ENCODE data around the gene NCLN.
"Not testable (repeated sequence)": the region's sequence is repeated elsewhere in the genome, so short reads cannot be mapped to it uniquely, and the experiment has no call there.

The NCLN gene

DNA sequence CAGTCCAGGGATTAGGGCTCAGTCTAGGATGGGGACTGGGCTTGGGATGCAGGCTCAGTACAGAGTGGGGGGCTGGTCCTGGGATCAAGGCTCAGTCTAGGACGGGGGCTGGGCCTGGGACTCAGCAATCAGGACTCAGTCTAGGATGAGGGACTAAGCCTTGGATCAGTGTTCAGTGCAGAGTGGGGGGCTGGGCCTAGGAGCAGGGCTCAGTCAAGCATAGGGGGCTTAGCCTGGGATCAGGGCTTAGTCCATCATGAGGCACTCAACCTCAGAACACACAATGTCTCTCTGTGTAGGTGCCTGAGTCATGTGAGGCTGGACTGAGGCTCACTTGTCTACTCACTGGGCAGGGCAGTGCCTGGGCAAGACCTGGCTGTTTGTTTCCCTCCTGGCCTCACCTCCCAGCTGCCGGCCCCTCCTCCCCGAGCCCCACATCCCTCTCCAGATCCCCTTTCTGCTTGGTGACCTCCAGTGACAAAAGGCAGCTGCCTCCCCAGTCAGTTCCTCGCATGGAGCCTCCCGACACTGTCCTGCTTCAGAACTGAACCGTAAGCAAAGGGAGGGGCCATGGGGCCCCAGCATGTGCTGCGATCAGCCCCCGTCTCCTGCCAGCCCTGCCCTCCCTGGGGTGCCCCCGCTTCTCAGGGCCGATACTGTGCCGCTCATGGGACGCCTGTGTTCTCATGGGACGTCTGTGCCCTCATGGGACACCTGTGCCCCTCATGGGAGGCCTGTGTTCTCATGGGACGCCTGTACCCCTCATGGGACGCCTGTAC lies 13.6 kb upstream of the NCLN start:
- no peaks in the 10 kb centered on the region for H3K27me3 ChIP-seq (ENCODE audit: insufficient read depth, low read length)
- no peak overlapping the region for H3K4me3 ChIP-seq (ENCODE audit: low read depth, low read length)
- no peak overlapping the region for H2AFZ ChIP-seq (ENCODE audit: low read length, unreplicated experiment)
- H3K27ac ChIP-seq (ENCODE audit: low read depth, low read length): no peak overlapping the region
- H3K4me1 ChIP-seq (ENCODE audit: control insufficient read depth, insufficient read depth, low read length, unreplicated experiment): peaks cover 11% of the 10 kb centered on the region
- H3K79me2 ChIP-seq (ENCODE audit: control insufficient read depth, insufficient read depth, low read length, unreplicated experiment): no peaks in the 10 kb centered on the region
- H3K36me3 ChIP-seq (ENCODE audit: insufficient read depth, low read length): no peaks in the 10 kb centered on the region

GRCh38 chr19:3172673-3173000 lies 13.1 kb upstream of the NCLN start:
- H3K27ac ChIP-seq (ENCODE audit: low read depth, low read length); H3K4me3 ChIP-seq (ENCODE audit: low read depth, low read length); H3K36me3 ChIP-seq (ENCODE audit: insufficient read depth, low read length); H2AFZ ChIP-seq (ENCODE audit: low read length, unreplicated experiment); H3K27me3 ChIP-seq (ENCODE audit: insufficient read depth, low read length); H3K79me2 ChIP-seq (ENCODE audit: control insufficient read depth, insufficient read depth, low read length, unreplicated experiment): not testable (repeated sequence)
- H3K4me1 ChIP-seq (ENCODE audit: control insufficient read depth, insufficient read depth, low read length, unreplicated experiment): peaks cover 15% of the 10 kb centered on the region

GRCh38 chr19:3175781-3176714 lies 9.7 kb upstream of the NCLN start:
- Histone ChIP-seq H3K27me3 (ENCODE audit: insufficient read depth, low read length) (no peaks in the 10 kb centered on the region), H3K36me3 (ENCODE audit: insufficient read depth, low read length) (no peaks in the 10 kb centered on the region), H3K4me3 (ENCODE audit: low read depth, low read length) (no peak overlapping the region), H2AFZ (ENCODE audit: low read length, unreplicated experiment) (no peak overlapping the region), H3K27ac (ENCODE audit: low read depth, low read length) (peak overlapping the region; percentile 29; the same call in 1 of the 2 replicates), H3K4me1 (ENCODE audit: control insufficient read depth, insufficient read depth, low read length, unreplicated experiment) (peaks cover 15% of the 10 kb centered on the region), H3K79me2 (ENCODE audit: control insufficient read depth, insufficient read depth, low read length, unreplicated experiment) (no peaks in the 10 kb centered on the region)

- no peak overlapping the region for H3K4me3 ChIP-seq (ENCODE audit: low read depth, low read length)
- peaks cover 15% of the 10 kb centered on the region for H3K4me1 ChIP-seq (ENCODE audit: control insufficient read depth, insufficient read depth, low read length, unreplicated experiment)
- H3K36me3 ChIP-seq (ENCODE audit: insufficient read depth, low read length): no peaks in the 10 kb centered on the region
- no peaks in the 10 kb centered on the region for H3K27me3 ChIP-seq (ENCODE audit: insufficient read depth, low read length)
- no peaks in the 10 kb centered on the region for H3K79me2 ChIP-seq (ENCODE audit: control insufficient read depth, insufficient read depth, low read length, unreplicated experiment)
- no peak overlapping the region for H2AFZ ChIP-seq (ENCODE audit: low read length, unreplicated experiment)
- H3K27ac ChIP-seq (ENCODE audit: low read depth, low read length): peak overlapping the region; percentile 29; the same call in 1 of the 2 replicates
These were observed 8.8 kb upstream of the NCLN start for GRCh38 chr19:3176715-3177501.

- H3K79me2 ChIP-seq (ENCODE audit: control insufficient read depth, insufficient read depth, low read length, unreplicated experiment): no peaks in the 10 kb centered on the region
- no peaks in the 10 kb centered on the region for H3K27me3 ChIP-seq (ENCODE audit: insufficient read depth, low read length)
- peaks cover 15% of the 10 kb centered on the region for H3K4me1 ChIP-seq (ENCODE audit: control insufficient read depth, insufficient read depth, low read length, unreplicated experiment)
- H3K36me3 ChIP-seq (ENCODE audit: insufficient read depth, low read length): no peaks in the 10 kb centered on the region
- H3K27ac ChIP-seq (ENCODE audit: low read depth, low read length): no peak within 1 kb of the TSS
- H2AFZ ChIP-seq (ENCODE audit: low read length, unreplicated experiment): no peak within 1 kb of the TSS
- no peak within 1 kb of the TSS for H3K4me3 ChIP-seq (ENCODE audit: low read depth, low read length)
These were observed 7.3 kb upstream of the NCLN start, which contains the start of gene S1PR4 for GRCh38 chr19:3178377-3178972. S1PR4 (plus strand) TSS chr19:3178769; CDS start chr19:3178793, 24 bp downstream.

DNA sequence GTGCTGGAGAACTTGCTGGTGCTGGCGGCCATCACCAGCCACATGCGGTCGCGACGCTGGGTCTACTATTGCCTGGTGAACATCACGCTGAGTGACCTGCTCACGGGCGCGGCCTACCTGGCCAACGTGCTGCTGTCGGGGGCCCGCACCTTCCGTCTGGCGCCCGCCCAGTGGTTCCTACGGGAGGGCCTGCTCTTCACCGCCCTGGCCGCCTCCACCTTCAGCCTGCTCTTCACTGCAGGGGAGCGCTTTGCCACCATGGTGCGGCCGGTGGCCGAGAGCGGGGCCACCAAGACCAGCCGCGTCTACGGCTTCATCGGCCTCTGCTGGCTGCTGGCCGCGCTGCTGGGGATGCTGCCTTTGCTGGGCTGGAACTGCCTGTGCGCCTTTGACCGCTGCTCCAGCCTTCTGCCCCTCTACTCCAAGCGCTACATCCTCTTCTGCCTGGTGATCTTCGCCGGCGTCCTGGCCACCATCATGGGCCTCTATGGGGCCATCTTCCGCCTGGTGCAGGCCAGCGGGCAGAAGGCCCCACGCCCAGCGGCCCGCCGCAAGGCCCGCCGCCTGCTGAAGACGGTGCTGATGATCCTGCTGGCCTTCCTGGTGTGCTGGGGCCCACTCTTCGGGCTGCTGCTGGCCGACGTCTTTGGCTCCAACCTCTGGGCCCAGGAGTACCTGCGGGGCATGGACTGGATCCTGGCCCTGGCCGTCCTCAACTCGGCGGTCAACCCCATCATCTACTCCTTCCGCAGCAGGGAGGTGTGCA lies 6.6 kb upstream of the NCLN start:
- no peaks in the 10 kb centered on the region for H3K27me3 ChIP-seq (ENCODE audit: insufficient read depth, low read length)
- no peaks in the 10 kb centered on the region for H3K79me2 ChIP-seq (ENCODE audit: control insufficient read depth, insufficient read depth, low read length, unreplicated experiment)
- no peak overlapping the region for H2AFZ ChIP-seq (ENCODE audit: low read length, unreplicated experiment)
- no peaks in the 10 kb centered on the region for H3K36me3 ChIP-seq (ENCODE audit: insufficient read depth, low read length)
- H3K4me1 ChIP-seq (ENCODE audit: control insufficient read depth, insufficient read depth, low read length, unreplicated experiment): peaks cover 15% of the 10 kb centered on the region
- H3K4me3 ChIP-seq (ENCODE audit: low read depth, low read length): no peak overlapping the region
- H3K27ac ChIP-seq (ENCODE audit: low read depth, low read length): no peak overlapping the region

GRCh38 chr19:3179739-3180293 lies 5.9 kb upstream of the NCLN start:
- Histone ChIP-seq H3K79me2 (ENCODE audit: control insufficient read depth, insufficient read depth, low read length, unreplicated experiment) (no peaks in the 10 kb centered on the region), H3K4me1 (ENCODE audit: control insufficient read depth, insufficient read depth, low read length, unreplicated experiment) (peaks cover 15% of the 10 kb centered on the region), H3K27me3 (ENCODE audit: insufficient read depth, low read length) (no peaks in the 10 kb centered on the region), H3K36me3 (ENCODE audit: insufficient read depth, low read length) (no peaks in the 10 kb centered on the region), H2AFZ (ENCODE audit: low read length, unreplicated experiment) (no peak overlapping the region), H3K4me3 (ENCODE audit: low read depth, low read length) (no peak overlapping the region), H3K27ac (ENCODE audit: low read depth, low read length) (no peak overlapping the region)

GRCh38 chr19:3183721-3184641 lies 1.7 kb upstream of the NCLN start:
- Histone ChIP-seq H3K36me3 (ENCODE audit: insufficient read depth, low read length) (no peaks in the 10 kb centered on the region), H3K27me3 (ENCODE audit: insufficient read depth, low read length) (no peaks in the 10 kb centered on the region), H3K79me2 (ENCODE audit: control insufficient read depth, insufficient read depth, low read length, unreplicated experiment) (peaks cover 32% of the 10 kb centered on the region), H3K27ac (ENCODE audit: low read depth, low read length) (no peak overlapping the region), H3K4me1 (ENCODE audit: control insufficient read depth, insufficient read depth, low read length, unreplicated experiment) (peaks cover 9% of the 10 kb centered on the region), H2AFZ (ENCODE audit: low read length, unreplicated experiment) (no peak overlapping the region), H3K4me3 (ENCODE audit: low read depth, low read length) (no peak overlapping the region)

All from ACC112 (cell line).